ENCODE results near the gene GNG12. TPM values are rescaled to one million over a fixed set of nuclear protein-coding genes. Genes with fewer than 3 reads are reported as not detected.

The GNG12 gene
- total and polyA plus RNA-seq, 9 of the 15 experiments (the other 6 are each of a cell fraction or from before 2014, with no cell fraction given) = 2.6 to 6.0 (median 4.1) TPM

GRCh38 chr1:67684526-67685066 is 148.7 kb downstream of the GNG12 start (continued):
- TF ChIP-seq RB1 (IDR thresholded peaks at IDR 0.05; ENCODE audit: low read depth) (no peak), VEZF1 (CRISPR knock-in tag; IDR thresholded peaks at IDR 0.05) (peak; percentile 68; the same call in 1 of the 2 replicates), MTA3 (IDR thresholded peaks at IDR 0.05; ENCODE audit: borderline replicate concordance) (no peak), ZNF77 (CRISPR knock-in tag; IDR thresholded peaks at IDR 0.05) (no peak), ZNF175 (CRISPR knock-in tag; IDR thresholded peaks at IDR 0.05; ENCODE audit: low read depth) (no peak), NFIC (IDR thresholded peaks at IDR 0.05) (0 out of 2 replicates have a peak, but pooled peaks have one; percentile 3), FOXM1 (IDR thresholded peaks at IDR 0.05; ENCODE audit: low read depth) (no peak), FOXM1 (CRISPR knock-in tag; IDR thresholded peaks at IDR 0.05; ENCODE audit: low read depth) (no peak), RCOR1 (IDR thresholded peaks at IDR 0.05; ENCODE audit: borderline replicate concordance in 1 of 2, low read depth in 2 of 2, low read length in 2 of 2) (no peak), EGR1 (conservative IDR thresholded peaks at IDR 0.05) (peak; percentile 86), EWSR1 (IDR thresholded peaks at IDR 0.05; ENCODE audit: borderline replicate concordance, low read depth, partially characterized antibody) (no peak), PRDM10 (IDR thresholded peaks at IDR 0.05; ENCODE audit: partially characterized antibody) (peak; percentile 80), TAF7 (tag; IDR thresholded peaks at IDR 0.05) (no peak; the same call in 1 of the 2 replicates), ZEB2 (IDR thresholded peaks at IDR 0.05) (no peak), GTF2B (IDR thresholded peaks at IDR 0.05; ENCODE audit: extremely low read depth, insufficient read length) (no peak), TARDBP (IDR thresholded peaks at IDR 0.05) (no peak), DLX4 (CRISPR knock-in tag; IDR thresholded peaks at IDR 0.05) (no peak), BDP1 (IDR thresholded peaks at IDR 0.05; ENCODE audit: insufficient read depth, insufficient read length) (no peak), FOXO4 (CRISPR knock-in tag; IDR thresholded peaks at IDR 0.05) (no peak), CAMTA2 (CRISPR knock-in tag; conservative IDR thresholded peaks at IDR 0.05) (no peak), TAL1 (IDR thresholded peaks at IDR 0.05) (no peak), ZNF444 (CRISPR knock-in tag; IDR thresholded peaks at IDR 0.05) (no peak)

All from K562 (cell line).